Measurements from ENCODE around the gene TAF6. TPM values are rescaled to one million over a fixed set of nuclear protein-coding genes. Genes with fewer than 3 reads are reported as not detected.

TAF6 gene
- total and polyA plus RNA-seq, 9 of the 15 experiments (the other 6 are each of a cell fraction or from before 2014, with no cell fraction given), result 0.78 to 78.7 (median 21.3) TPM

DNA sequence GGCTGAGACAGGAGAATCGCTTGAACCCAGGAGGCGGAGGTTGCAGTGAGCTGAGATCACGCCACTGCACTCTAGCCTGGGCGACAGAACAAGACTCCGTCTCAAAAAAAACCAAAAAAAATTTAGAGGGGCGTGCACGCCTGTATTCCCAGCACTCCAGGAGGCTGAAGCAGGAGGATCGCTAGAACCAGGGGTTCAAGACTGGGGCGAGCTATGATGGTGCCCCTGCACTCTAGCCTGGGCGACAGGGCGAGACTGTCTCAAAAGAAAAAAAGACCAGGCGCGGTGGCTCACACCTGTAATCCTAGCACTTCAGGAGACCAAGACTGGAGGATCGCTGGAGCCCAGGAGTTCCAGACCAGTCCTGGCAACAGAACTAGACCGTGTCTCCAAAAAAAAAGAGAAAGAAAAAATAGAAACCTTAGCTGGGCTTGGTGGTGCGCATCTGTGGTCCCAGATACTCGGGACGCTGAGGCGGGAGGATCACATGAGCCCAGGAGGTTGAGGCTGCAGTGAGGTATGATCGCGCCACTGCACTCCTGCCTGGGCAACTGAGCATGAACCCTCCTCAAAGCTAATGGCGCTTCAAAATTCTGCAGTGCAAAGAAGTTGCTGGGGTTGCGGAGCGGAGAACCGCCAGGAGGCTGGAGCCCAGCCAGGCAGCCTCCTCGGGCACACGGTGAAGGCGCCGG is 7.2 kb upstream of the TAF6 start (continued):
- TF ChIP-seq HSF4 (CRISPR knock-in tag; IDR thresholded peaks at IDR 0.05; ENCODE audit: borderline replicate concordance), result no peak
- no peak for TF ChIP-seq STAT5B (CRISPR knock-in tag; IDR thresholded peaks at IDR 0.05)
- TF ChIP-seq, protein P1, sequence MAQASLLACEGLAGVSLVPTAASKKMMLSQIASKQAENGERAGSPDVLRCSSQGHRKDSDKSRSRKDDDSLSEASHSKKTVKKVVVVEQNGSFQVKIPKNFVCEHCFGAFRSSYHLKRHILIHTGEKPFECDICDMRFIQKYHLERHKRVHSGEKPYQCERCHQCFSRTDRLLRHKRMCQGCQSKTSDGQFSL (CRISPR knock-in tag; IDR thresholded peaks at IDR 0.05), result 0 out of 2 replicates have a peak, but pooled peaks have one; percentile 33
- TF ChIP-seq, protein P1 (tag; IDR thresholded peaks at IDR 0.05), result no peak
- TF ChIP-seq NR1H2 (CRISPR knock-in tag; IDR thresholded peaks at IDR 0.05), result no peak
- TF ChIP-seq, protein P2, sequence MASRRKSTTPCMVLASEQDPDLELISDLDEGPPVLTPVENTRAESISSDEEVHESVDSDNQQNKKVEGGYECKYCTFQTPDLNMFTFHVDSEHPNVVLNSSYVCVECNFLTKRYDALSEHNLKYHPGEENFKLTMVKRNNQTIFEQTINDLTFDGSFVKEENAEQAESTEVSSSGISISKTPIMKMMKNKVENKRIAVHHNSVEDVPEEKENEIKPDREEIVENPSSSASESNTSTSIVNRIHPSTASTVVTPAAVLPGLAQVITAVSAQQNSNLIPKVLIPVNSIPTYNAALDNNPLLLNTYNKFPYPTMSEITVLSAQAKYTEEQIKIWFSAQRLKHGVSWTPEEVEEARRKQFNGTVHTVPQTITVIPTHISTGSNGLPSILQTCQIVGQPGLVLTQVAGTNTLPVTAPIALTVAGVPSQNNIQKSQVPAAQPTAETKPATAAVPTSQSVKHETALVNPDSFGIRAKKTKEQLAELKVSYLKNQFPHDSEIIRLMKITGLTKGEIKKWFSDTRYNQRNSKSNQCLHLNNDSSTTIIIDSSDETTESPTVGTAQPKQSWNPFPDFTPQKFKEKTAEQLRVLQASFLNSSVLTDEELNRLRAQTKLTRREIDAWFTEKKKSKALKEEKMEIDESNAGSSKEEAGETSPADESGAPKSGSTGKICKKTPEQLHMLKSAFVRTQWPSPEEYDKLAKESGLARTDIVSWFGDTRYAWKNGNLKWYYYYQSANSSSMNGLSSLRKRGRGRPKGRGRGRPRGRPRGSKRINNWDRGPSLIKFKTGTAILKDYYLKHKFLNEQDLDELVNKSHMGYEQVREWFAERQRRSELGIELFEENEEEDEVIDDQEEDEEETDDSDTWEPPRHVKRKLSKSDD (conservative IDR thresholded peaks at IDR 0.05; ENCODE audit: low read length), result no peak
- TF ChIP-seq IRF2 (CRISPR knock-in tag; IDR thresholded peaks at IDR 0.05), result no peak
- TF ChIP-seq ZNF431 (CRISPR knock-in tag; IDR thresholded peaks at IDR 0.05), result no peak
- no peak for TF ChIP-seq BRD4 (IDR thresholded peaks at IDR 0.05)
- no peak for TF ChIP-seq CLOCK (CRISPR knock-in tag; IDR thresholded peaks at IDR 0.05; ENCODE audit: borderline replicate concordance)
- TF ChIP-seq TAF15 (IDR thresholded peaks at IDR 0.05; ENCODE audit: low read depth, low read length), result no peak
- no peak for TF ChIP-seq RNF2 (IDR thresholded peaks at IDR 0.05)
- TF ChIP-seq MYC (IDR thresholded peaks at IDR 0.05; ENCODE audit: low read depth, low read length), result no peak
- peak; percentile 71; the same call in 1 of the 2 replicates for TF ChIP-seq MYC (CRISPR knock-in tag; IDR thresholded peaks at IDR 0.05; ENCODE audit: borderline replicate concordance, low read depth)
- TF ChIP-seq, protein P3, sequence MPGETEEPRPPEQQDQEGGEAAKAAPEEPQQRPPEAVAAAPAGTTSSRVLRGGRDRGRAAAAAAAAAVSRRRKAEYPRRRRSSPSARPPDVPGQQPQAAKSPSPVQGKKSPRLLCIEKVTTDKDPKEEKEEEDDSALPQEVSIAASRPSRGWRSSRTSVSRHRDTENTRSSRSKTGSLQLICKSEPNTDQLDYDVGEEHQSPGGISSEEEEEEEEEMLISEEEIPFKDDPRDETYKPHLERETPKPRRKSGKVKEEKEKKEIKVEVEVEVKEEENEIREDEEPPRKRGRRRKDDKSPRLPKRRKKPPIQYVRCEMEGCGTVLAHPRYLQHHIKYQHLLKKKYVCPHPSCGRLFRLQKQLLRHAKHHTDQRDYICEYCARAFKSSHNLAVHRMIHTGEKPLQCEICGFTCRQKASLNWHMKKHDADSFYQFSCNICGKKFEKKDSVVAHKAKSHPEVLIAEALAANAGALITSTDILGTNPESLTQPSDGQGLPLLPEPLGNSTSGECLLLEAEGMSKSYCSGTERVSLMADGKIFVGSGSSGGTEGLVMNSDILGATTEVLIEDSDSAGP (CRISPR knock-in tag; IDR thresholded peaks at IDR 0.05), result no peak
- TF ChIP-seq ZNF75A (CRISPR knock-in tag; IDR thresholded peaks at IDR 0.05), result no peak
- no peak for TF ChIP-seq FOXP1 (CRISPR knock-in tag; IDR thresholded peaks at IDR 0.05)
- TF ChIP-seq, protein P4, sequence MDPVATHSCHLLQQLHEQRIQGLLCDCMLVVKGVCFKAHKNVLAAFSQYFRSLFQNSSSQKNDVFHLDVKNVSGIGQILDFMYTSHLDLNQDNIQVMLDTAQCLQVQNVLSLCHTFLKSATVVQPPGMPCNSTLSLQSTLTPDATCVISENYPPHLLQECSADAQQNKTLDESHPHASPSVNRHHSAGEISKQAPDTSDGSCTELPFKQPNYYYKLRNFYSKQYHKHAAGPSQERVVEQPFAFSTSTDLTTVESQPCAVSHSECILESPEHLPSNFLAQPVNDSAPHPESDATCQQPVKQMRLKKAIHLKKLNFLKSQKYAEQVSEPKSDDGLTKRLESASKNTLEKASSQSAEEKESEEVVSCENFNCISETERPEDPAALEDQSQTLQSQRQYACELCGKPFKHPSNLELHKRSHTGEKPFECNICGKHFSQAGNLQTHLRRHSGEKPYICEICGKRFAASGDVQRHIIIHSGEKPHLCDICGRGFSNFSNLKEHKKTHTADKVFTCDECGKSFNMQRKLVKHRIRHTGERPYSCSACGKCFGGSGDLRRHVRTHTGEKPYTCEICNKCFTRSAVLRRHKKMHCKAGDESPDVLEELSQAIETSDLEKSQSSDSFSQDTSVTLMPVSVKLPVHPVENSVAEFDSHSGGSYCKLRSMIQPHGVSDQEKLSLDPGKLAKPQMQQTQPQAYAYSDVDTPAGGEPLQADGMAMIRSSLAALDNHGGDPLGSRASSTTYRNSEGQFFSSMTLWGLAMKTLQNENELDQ (CRISPR knock-in tag; IDR thresholded peaks at IDR 0.05; ENCODE audit: borderline replicate concordance), result no peak

All from K562 (cell line).